ENCODE data around the gene XPO6. TPM values are rescaled to one million over a fixed set of nuclear protein-coding genes. Genes with fewer than 3 reads are reported as not detected.

The XPO6 gene
- total RNA-seq (100 to 1,000 TPM in 3 of 9 donors, 10 to 100 TPM in 6; 61.1 to 194 (median 92.3) TPM), polyA plus RNA-seq (100 to 1,000 TPM in 1 of 3 donors, 10 to 100 TPM in 2; 95.5 to 109 (median 98.5) TPM)
- long read RNA-seq, donor 1, full-length matches to known transcripts: 2 of 29 reads
- long read RNA-seq, donor 1, partial matches to known transcripts: 27 of 29 reads
- long read RNA-seq, donor 1, other reads (novel, unspliced or antisense): 0 of 29 reads
- long read RNA-seq, donor 2, full-length matches to known transcripts: 1 of 8 reads
- long read RNA-seq, donor 2, partial matches to known transcripts: 7 of 8 reads
- long read RNA-seq, donor 2, other reads (novel, unspliced or antisense): 0 of 8 reads
- long read RNA-seq, donor 3, full-length matches to known transcripts: 1 of 7 reads
- long read RNA-seq, donor 3, partial matches to known transcripts: 6 of 7 reads
- long read RNA-seq, donor 3, other reads (novel, unspliced or antisense): 0 of 7 reads
- long read RNA-seq, donor 4, partial matches to known transcripts: 3 of 4 reads
- long read RNA-seq, donor 4, other reads (novel, unspliced or antisense): 1 of 4 reads
- long read RNA-seq, donor 5, full-length matches to known transcripts: 25 of 43 reads
- long read RNA-seq, donor 5, partial matches to known transcripts: 11 of 43 reads
- long read RNA-seq, donor 5, other reads (novel, unspliced or antisense): 7 of 43 reads
- long read RNA-seq, donor 6, partial matches to known transcripts: 4 of 5 reads
- long read RNA-seq, donor 6, other reads (novel, unspliced or antisense): 1 of 5 reads
- long read RNA-seq, donor 7, full-length matches to known transcripts: 1 of 21 reads
- long read RNA-seq, donor 7, partial matches to known transcripts: 20 of 21 reads
- long read RNA-seq, donor 7, other reads (novel, unspliced or antisense): 0 of 21 reads
- long read RNA-seq, donor 8, full-length matches to known transcripts: 8 of 58 reads
- long read RNA-seq, donor 8, partial matches to known transcripts: 50 of 58 reads
- long read RNA-seq, donor 8, other reads (novel, unspliced or antisense): 0 of 58 reads
- long read RNA-seq, donor 9, partial matches to known transcripts: 12 of 13 reads
- long read RNA-seq, donor 9, other reads (novel, unspliced or antisense): 0 of 13 reads
- long read RNA-seq, donor 10, partial matches to known transcripts: 17 of 17 reads
- long read RNA-seq, donor 10, other reads (novel, unspliced or antisense): 0 of 17 reads

GRCh38 chr16:28211758-28212531 is at the start of gene XPO6:
Gene XPO6 (minus strand): TSS chr16:28211965. CDS start chr16:28211368, 597 bp downstream.
- H3K27ac ChIP-seq: peak within 1 kb of the TSS in 4 of 5 donors; percentile 68 to 95 (median 87)
- H3K27me3 ChIP-seq: no peaks in the 10 kb centered on the region
- peak within 1 kb of the TSS; percentile 21 to 97 (median 60) for H3K4me3 ChIP-seq
- intact Hi-C loops (cut with DNase I): no loop called here
- TF ChIP-seq CTCF (IDR thresholded peaks at IDR 0.05) (no peak), POLR2A (IDR thresholded peaks at IDR 0.05) (peak; percentile 58 to 76)
- peak; percentile 94 to 99 (median 97) for DNase-seq
- WGBS, 4 donors: 1 to 5% (median 3%) methylated on average over 14 to 76 of the region's 76 CpGs
- H3K36me3 ChIP-seq (replicated peaks in 1 of 2): no peaks in the 10 kb centered on the region
- H3K4me1 ChIP-seq (replicated peaks in 1 of 2): peaks cover 12 to 35% of the 10 kb centered on the region in 2 donors
- no peaks in the 10 kb centered on the region for H3K9me3 ChIP-seq (replicated peaks in 1 of 3)

- Histone ChIP-seq H3K9me3 (replicated peaks in 1 of 3) (no peaks in the 10 kb centered on the region), H3K4me1 (replicated peaks in 1 of 2) (peaks cover 0 to 8% of the 10 kb centered on the region in 2 donors), H3K4me3 (no peak overlapping the region), H3K36me3 (replicated peaks in 1 of 2) (no peaks in the 10 kb centered on the region), H3K27me3 (peaks cover 14% of the 10 kb centered on the region), H3K27ac (no peak overlapping the region)
- no peak for DNase-seq
- WGBS, 4 donors: 60 to 100% (median 84%) methylated on average over 1 of the region's 1 CpG
- intact Hi-C loops (cut with DNase I): no loop called here
- no peak for TF ChIP-seq CTCF (IDR thresholded peaks at IDR 0.05)
- TF ChIP-seq POLR2A (IDR thresholded peaks at IDR 0.05): no peak
Observed at GRCh38 chr16:28260193-28260592, 48.4 kb upstream of the XPO6 start.

DNA sequence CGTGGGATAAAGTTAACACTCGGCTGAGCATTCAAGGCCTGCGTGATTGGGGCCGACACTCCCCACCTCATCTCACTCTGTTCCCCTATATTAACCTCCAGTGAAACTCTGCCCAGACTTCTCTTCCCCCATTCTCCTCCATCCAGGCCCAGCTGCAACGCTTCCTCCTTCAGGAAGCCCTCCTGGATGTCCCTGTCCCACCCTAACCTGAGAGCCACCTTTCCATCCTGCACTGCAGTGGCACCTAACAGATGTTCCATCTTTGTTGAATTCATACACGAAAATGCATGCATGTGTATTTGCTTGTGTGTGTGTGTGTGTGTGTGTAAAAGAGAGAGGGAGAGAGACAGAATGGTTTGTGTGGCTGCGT is 48.0 kb upstream of the XPO6 start:
- no peak overlapping the region for H3K4me3 ChIP-seq
- H3K27me3 ChIP-seq: peaks cover 14% of the 10 kb centered on the region
- WGBS, 4 donors: 73 to 84% (median 79%) methylated on average over 7 of the region's 7 CpGs
- no peaks in the 10 kb centered on the region for H3K9me3 ChIP-seq (replicated peaks in 1 of 3)
- no peak overlapping the region for H3K27ac ChIP-seq
- intact Hi-C loops (cut with DNase I): no loop called here
- no peaks in the 10 kb centered on the region for H3K36me3 ChIP-seq (replicated peaks in 1 of 2)
- no peak for TF ChIP-seq CTCF (IDR thresholded peaks at IDR 0.05)
- peaks cover 0 to 8% of the 10 kb centered on the region in 2 donors for H3K4me1 ChIP-seq (replicated peaks in 1 of 2)
- DNase-seq: no peak
